SK-N-SH (cell line): ENCODE data around the gene IFNL1.
"Not testable (repeated sequence)": the region's sequence is repeated elsewhere in the genome, so short reads cannot be mapped to it uniquely, and the experiment has no call there.

Experiments used
- CTCF ChIP-seq: fragments of 200-600 bp; sonication (generic); IDR thresholded peaks from 2 replicates; pipeline ENCODE4 v1.6.1; 2017; ENCODE audit warnings: antibody characterized with exemption, mild to moderate bottlenecking, moderate library complexity
- EZH2phosphoT487 ChIP-seq: fragments of 200-600 bp; sonication (generic); IDR thresholded peaks from 2 replicates; pipeline ENCODE4 v1.6.1; 2017; ENCODE audit warnings: low read depth, mixed run types, mild to moderate bottlenecking, antibody characterized with exemption, moderate library complexity, borderline replicate concordance
- FOXJ3 ChIP-seq: sonication (generic); formaldehyde crosslinking; IDR thresholded peaks from 2 replicates; pipeline ENCODE4 v1.5.1; 2020; ENCODE audit warnings: mild to moderate bottlenecking, missing genetic modification reagents
- MAX ChIP-seq: IDR thresholded peaks from 2 replicates; pipeline ENCODE4 v1.4.0; 2012; ENCODE audit warnings: low read depth
- NFIC ChIP-seq: IDR thresholded peaks from 2 replicates; pipeline ENCODE4 v1.4.0; 2012; ENCODE audit warnings: borderline replicate concordance
- RFX5 ChIP-seq: IDR thresholded peaks from 2 replicates; pipeline ENCODE4 v1.6.1; 2012; ENCODE audit warnings: mild to moderate bottlenecking, improper control_type of control experiment, low read length
- USF2 ChIP-seq: fragments of 150-350 bp; IDR thresholded peaks from 2 replicates; pipeline ENCODE4 v1.6.1; 2017; ENCODE audit warnings: antibody characterized with exemption, low read length, low read depth, borderline replicate concordance
- ZBTB33 ChIP-seq: IDR thresholded peaks from 2 replicates; pipeline ENCODE4 v1.4.0; 2012; ENCODE audit warnings: low read depth, borderline replicate concordance

- TF ChIP-seq USF2; CTCF; MAX; EZH2phosphoT487; NFIC; ZBTB33; RFX5; FOXJ3 (CRISPR knock-in tag): not testable (repeated sequence)
Measured at GRCh38 chr19:39268531-39269223, 27.5 kb upstream of the IFNL1 start.
